Erythroblast (primary cell): ENCODE measurements around the gene SLX4IP.

Experiments
- GATA1 ChIP-seq: IDR thresholded peaks from 2 replicates; pipeline ENCODE4 v1.6.1; 2011; ENCODE audit warnings: low read depth, mild to moderate bottlenecking, control low read depth, low read length, moderate library complexity
- POLR2A ChIP-seq: IDR thresholded peaks from 2 replicates; pipeline ENCODE4 v1.6.1; 2011; ENCODE audit warnings: mild to moderate bottlenecking, low read length

- TF ChIP-seq POLR2A (no peak), GATA1 (no peak)
Measured at GRCh38 chr20:10497791-10498190, 62.7 kb downstream of the SLX4IP start.
